Measurements from ENCODE around the gene RUSC2.
"Not testable (repeated sequence)": the region's sequence is repeated elsewhere in the genome, so short reads cannot be mapped to it uniquely, and the experiment has no call there.

The RUSC2 gene

GRCh38 chr9:35498245-35498644, 8.3 kb downstream of the RUSC2 start:
- not testable (repeated sequence) for DNase-seq

GRCh38 chr9:35499029-35499700, 9.3 kb downstream of the RUSC2 start:
- no peak for DNase-seq

DNA sequence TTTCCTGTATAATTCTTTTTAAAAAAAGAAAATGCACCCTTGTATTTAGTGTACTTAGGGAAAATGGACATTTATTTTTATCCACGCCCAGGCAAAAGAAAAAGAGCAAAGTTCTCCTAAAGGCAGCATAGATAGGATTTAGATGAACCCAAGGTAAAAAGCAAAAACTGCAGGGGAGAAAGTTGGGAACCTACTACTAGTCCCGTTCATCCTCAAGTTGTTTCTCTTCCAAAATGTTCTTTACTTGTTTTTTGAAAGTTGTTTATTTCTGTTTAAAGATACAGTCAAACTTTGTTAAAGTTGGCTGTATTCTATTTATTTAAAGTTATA, 9.8 kb downstream of the RUSC2 start:
- no peak for DNase-seq

DNA sequence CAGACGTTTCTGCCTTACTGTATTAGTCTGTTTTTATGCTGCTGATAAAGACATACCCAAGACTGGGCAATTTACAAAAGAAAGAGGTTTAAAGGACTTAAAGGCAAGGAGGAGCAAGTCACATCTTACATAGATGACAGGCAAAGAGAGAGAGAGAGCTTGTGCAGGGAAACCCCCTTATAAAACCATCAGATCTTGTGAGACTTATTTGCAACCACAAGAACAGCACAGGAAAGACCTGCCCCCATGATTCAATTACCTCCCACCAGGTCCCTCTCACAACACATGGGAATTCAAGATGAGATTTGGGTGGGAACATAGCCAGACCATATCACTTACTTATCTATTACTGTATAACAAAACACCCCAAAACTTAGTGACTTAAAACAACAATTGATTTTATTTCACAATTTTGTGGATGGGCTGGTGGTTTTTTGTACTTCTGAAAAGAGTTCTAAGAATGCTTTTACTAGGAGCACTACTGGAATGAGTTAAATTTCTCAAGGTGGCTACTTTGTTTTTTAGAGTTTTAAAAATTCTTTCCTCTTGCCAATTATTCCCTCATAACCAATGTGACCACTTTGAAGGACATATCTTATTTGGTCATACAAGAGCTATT, 10.3 kb downstream of the RUSC2 start:
- no peak for DNase-seq

GRCh38 chr9:35501946-35502345, 12.0 kb downstream of the RUSC2 start:
- no peak for DNase-seq

- no peak for DNase-seq
Measured at GRCh38 chr9:35506359-35506758, 16.4 kb downstream of the RUSC2 start.

DNA sequence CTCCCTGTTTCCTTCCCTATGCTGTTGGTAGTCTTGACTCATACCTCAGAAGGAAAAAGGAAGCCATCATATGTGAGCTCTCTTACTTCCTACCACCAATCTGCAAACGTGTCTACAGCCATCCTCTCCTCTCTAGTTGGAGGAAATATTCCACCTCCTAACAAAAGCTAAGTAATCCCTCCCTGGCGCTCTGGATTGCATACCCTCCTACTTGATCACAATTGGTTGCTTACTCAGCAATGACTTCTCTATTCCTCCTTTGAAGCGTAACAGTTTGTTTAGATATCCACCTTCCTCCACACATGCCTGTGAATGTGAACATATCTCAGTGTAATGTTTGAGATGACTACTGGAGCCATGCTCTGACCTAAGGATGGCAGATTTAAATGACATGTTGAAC, 18.2 kb downstream of the RUSC2 start:
- no peak for DNase-seq

- DNase-seq = no peak
Measured at GRCh38 chr9:35510383-35510753, 20.5 kb downstream of the RUSC2 start.

DNA sequence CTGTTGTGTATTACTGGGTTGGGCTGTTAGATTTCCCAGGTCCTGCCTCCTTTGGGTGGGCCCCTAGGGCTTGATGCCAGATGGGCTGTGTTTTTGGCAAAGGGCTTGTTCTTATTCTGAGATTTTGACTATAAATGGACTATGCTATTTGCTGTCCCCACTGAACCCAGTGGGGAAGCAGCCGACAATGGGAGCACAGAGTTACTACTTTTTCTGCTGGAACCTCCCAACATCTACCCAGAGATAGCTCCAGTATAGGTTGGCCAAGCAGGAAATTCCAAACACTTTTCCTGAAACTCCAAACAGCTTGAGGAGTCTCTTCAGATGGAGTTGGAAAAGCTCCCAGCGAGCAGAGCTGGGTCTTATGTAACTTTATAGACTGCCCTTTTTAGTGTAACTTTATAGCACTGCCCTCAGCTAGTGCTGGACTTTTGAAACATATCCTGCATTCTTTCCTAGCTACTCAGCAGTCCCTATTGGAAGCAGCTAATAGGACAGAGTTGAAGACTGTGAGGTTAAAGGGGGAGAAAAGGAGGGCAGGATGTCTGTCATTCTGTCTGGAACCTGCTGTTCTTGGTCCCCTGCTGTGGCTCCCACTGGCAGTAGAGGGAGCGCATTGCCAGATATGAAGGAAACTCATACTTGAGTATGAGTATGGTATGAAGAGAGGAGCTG, 21.0 kb downstream of the RUSC2 start:
- DNase-seq = no peak

GRCh38 chr9:35511453-35511852, 21.5 kb downstream of the RUSC2 start:
- no peak for DNase-seq

DNA sequence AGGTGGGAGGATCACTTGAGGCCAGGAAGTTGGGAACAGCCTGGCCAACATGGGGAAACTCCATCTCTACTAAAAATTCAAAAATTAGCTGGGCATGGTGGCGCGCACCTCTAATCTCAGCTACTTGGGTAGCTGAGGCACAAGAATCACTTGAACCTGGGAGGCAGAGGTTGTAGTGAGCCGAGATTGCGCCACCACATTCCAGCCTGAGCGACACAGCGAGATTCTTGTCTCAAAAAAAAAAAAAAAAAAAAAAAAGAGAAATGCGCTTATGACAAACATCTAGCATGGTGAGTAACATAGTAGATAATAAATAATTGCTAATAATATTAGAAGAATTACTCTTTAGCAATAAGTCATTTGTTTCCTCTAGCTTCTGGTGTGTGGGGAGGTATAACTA, 25.9 kb downstream of the RUSC2 start:
- DNase-seq = no peak

- DNase-seq = no peak
Measured at GRCh38 chr9:35516479-35516878, 26.6 kb downstream of the RUSC2 start.

GRCh38 chr9:35517131-35517530, 27.2 kb downstream of the RUSC2 start:
- no peak for DNase-seq

- no peak for DNase-seq
Measured at GRCh38 chr9:35517552-35518224, 27.8 kb downstream of the RUSC2 start.

DNA sequence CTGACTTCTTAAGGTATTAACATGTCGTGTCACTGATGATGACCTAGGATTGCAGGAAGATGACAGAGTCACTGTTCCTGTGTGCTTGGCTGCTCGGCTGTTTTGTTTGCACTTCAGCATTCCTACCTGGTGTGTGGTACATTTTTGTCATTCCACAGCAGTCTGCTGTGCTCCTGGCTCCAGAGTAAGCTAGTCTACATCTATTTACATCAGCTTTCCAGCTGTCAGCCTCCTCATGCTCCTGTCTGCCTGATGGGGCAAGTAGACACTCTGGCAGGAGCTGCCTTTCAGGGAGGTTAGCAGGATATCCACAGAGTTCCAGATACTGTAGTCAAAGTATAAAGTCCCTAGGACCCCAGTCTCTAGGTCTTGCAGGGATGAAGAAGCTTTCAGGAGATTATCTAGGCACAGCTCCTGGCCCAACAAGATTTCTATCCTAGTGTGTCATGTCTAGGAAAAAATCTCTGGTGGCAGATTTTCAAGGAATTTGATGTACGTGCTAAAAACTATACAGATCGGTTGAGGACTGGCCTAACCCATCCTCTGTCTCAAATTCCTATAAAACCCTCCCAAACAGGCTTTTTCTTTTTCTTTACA, 28.4 kb downstream of the RUSC2 start:
- DNase-seq = no peak

GRCh38 chr9:35518981-35519679, 29.2 kb downstream of the RUSC2 start:
- DNase-seq = no peak

DNA sequence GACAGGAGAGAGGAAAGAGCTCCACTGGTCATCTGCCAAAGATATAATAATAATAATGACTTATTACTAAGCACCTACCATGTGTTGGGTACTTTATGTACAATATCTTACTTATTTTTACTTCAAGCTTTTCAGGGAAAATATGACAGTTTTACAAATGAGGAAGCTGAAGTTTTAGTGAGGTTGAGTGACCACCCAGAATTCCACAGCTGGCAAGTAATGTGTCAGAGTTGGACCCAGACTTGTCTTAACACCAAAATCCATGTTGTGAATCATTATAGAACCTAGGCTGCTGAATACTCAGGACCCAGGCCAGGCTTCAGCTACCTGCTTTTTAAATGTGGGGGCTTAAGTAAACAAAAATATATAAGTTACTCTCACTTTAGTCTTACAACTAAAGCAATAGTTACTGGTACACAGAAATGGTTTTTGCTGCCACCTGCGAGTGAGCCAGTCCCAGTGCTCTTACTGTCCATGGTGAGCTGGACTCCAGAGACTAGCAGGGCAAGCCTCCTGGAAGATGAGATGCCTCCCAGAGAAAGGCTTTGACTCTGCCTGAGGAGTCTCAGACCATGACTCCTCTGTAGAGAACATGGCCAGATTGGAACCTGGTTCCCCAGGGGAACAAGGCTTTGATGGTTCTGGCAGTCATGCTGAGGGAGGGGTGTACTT, 29.9 kb downstream of the RUSC2 start:
- DNase-seq = no peak

DNA sequence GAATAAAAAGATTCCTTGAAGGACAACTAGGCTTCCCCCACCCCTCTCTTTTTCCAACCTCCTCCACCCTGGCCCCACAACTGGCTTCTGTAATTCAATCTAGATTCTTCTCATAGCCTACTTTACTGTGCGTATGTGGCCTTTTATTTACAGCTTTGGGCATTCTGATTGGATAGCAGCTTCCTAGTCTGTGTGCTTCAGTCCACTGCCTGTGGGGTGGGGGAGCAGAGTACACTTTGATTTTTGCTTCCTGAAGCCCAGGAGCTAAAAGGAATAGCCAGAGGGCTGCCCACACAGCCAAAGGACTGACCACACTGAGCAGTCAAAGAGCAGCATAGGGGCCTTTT, 30.4 kb downstream of the RUSC2 start:
- DNase-seq = no peak

DNA sequence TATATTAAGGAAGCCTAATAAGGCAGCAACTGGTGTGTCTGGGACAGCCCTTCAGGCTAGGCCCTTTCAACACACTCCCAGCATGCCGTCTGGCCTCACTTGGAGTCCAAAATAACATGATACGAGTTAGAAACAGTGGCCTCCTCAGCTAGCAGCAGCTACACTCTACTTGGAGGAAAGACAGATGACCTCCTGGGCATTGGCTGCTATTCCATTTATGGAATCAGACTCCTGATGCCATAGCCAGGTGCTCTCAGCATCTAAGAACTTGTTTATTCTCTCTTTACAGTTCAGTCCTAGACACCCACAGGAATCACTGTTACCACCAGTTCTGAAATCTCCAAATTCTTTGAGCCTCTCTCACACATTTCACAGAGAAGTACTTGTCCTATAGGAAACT, 31.8 kb downstream of the RUSC2 start:
- DNase-seq = no peak

- no peak for DNase-seq
Measured at GRCh38 chr9:35522187-35522586, 32.3 kb downstream of the RUSC2 start.

DNA sequence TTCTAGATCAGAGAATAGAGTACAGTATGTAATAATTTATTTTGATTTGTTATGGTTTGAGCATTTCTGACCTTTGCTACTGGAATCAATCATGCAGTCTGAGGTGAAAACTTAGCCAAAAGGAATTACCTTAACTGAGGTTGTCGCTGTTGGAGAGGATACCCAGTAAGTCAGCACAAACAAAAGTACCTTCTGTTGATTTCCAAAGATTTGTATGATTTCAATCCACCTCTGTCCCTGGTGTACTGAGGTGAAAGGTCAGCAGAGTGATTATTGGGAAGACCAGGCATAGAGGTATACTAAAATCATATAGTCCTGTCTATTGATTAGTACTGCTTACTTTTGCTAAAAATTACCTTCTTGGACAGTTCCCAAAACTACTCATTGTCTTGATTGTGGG, 32.8 kb downstream of the RUSC2 start:
- DNase-seq = no peak

GRCh38 chr9:35523556-35523955, 33.6 kb downstream of the RUSC2 start:
- not testable (repeated sequence) for DNase-seq

Measured in NCI-H1105 treated with DMSO at 0.1 percent for 48 hours (cell line).